GM12892 (cell line): ENCODE results near the gene PRSS22.
A peak's percentile ranks its signal among the peaks of the same experiment; 100 is the strongest.

Experiments used
- POLR2A ChIP-seq: IDR thresholded peaks from 2 replicates; pipeline ENCODE4 v1.6.1; 2011; ENCODE audit warnings: low read depth, low read length, control low read depth
- POLR2AphosphoS5 ChIP-seq: IDR thresholded peaks from 2 replicates; pipeline ENCODE4 v1.6.1; 2011; ENCODE audit warnings: low read depth, low read length, control low read depth
- TAF1 ChIP-seq: IDR thresholded peaks from 2 replicates; pipeline ENCODE4 v1.6.1; 2011; ENCODE audit warnings: low read depth, mild to moderate bottlenecking, control low read depth, low read length, borderline replicate concordance

- TF ChIP-seq TAF1 (peak; percentile 87), POLR2A (peak; percentile 86), POLR2AphosphoS5 (peak; percentile 64; the same call in 1 of the 2 replicates)
Observed at GRCh38 chr16:2867987-2868789, 10.2 kb upstream of the PRSS22 start.
